ENCODE data around the gene C2orf76.

The C2orf76 gene

GRCh38 chr2:119259296-119259860 is 107.3 kb downstream of the C2orf76 start:
- H3K4me2 ChIP-seq (ENCODE audit: low read depth, low read length, poor library complexity, severe bottlenecking), result no peak overlapping the region

GRCh38 chr2:119257198-119257597 is 109.4 kb downstream of the C2orf76 start:
- H3K4me3 ChIP-seq (ENCODE audit: insufficient read depth, low read length, poor library complexity, severe bottlenecking), result no peak overlapping the region
- H4K20me1 ChIP-seq (ENCODE audit: low read depth, low read length), result no peaks in the 10 kb centered on the region
- no peaks in the 10 kb centered on the region for H3K9me3 ChIP-seq (ENCODE audit: insufficient read depth, low read length)
- H2AFZ ChIP-seq (ENCODE audit: low read depth, low read length, severe bottlenecking), result no peak overlapping the region
- H3K4me2 ChIP-seq (ENCODE audit: low read depth, low read length, poor library complexity, severe bottlenecking), result no peak overlapping the region
- no peaks in the 10 kb centered on the region for H3K79me2 ChIP-seq (ENCODE audit: insufficient read depth, low read length)
- TF ChIP-seq CTCF (IDR thresholded peaks at IDR 0.05; ENCODE audit: insufficient read depth, low read length, poor library complexity, severe bottlenecking) (no peak), EZH2phosphoT487 (conservative IDR thresholded peaks at IDR 0.05; ENCODE audit: low read length) (no peak)
- H3F3A ChIP-seq (ENCODE audit: insufficient read depth), result no peaks in the 10 kb centered on the region
- H3K27me3 ChIP-seq (ENCODE audit: low read length), result no peaks in the 10 kb centered on the region
- H3K9ac ChIP-seq (ENCODE audit: low read length), result no peak overlapping the region
- no peak overlapping the region for H3K27ac ChIP-seq (ENCODE audit: low read depth, low read length)
- no peaks in the 10 kb centered on the region for H3K9me2 ChIP-seq (replicated peaks; ENCODE audit: insufficient read depth, low read length)
- H3K36me3 ChIP-seq (ENCODE audit: low read length), result no peaks in the 10 kb centered on the region

More at GRCh38 chr2:119259296-119259860, 107.3 kb downstream of the C2orf76 start:
- no peaks in the 10 kb centered on the region for H3K79me2 ChIP-seq (ENCODE audit: insufficient read depth, low read length)
- no peak overlapping the region for H3K9ac ChIP-seq (ENCODE audit: low read length)
- H3K27me3 ChIP-seq (ENCODE audit: low read length), result no peaks in the 10 kb centered on the region
- H3K27ac ChIP-seq (ENCODE audit: low read depth, low read length), result no peak overlapping the region
- H3K4me3 ChIP-seq (ENCODE audit: insufficient read depth, low read length, poor library complexity, severe bottlenecking), result no peak overlapping the region
- TF ChIP-seq EZH2phosphoT487 (conservative IDR thresholded peaks at IDR 0.05; ENCODE audit: low read length) (no peak), CTCF (IDR thresholded peaks at IDR 0.05; ENCODE audit: insufficient read depth, low read length, poor library complexity, severe bottlenecking) (no peak)
- no peak overlapping the region for H2AFZ ChIP-seq (ENCODE audit: low read depth, low read length, severe bottlenecking)
- H3K9me3 ChIP-seq (ENCODE audit: insufficient read depth, low read length), result no peaks in the 10 kb centered on the region
- no peaks in the 10 kb centered on the region for H3K9me2 ChIP-seq (replicated peaks; ENCODE audit: insufficient read depth, low read length)
- no peaks in the 10 kb centered on the region for H4K20me1 ChIP-seq (ENCODE audit: low read depth, low read length)
- H3K36me3 ChIP-seq (ENCODE audit: low read length), result no peaks in the 10 kb centered on the region
- no peaks in the 10 kb centered on the region for H3F3A ChIP-seq (ENCODE audit: insufficient read depth)

GRCh38 chr2:119256582-119256921 is 110.1 kb downstream of the C2orf76 start:
- Histone ChIP-seq H3K9ac (ENCODE audit: low read length) (no peak overlapping the region), H3K9me3 (ENCODE audit: insufficient read depth, low read length) (no peaks in the 10 kb centered on the region), H2AFZ (ENCODE audit: low read depth, low read length, severe bottlenecking) (no peak overlapping the region), H3K27ac (ENCODE audit: low read depth, low read length) (no peak overlapping the region), H3K36me3 (ENCODE audit: low read length) (no peaks in the 10 kb centered on the region), H3K27me3 (ENCODE audit: low read length) (no peaks in the 10 kb centered on the region), H3K4me3 (ENCODE audit: insufficient read depth, low read length, poor library complexity, severe bottlenecking) (no peak overlapping the region), H3K79me2 (ENCODE audit: insufficient read depth, low read length) (no peaks in the 10 kb centered on the region), H3F3A (ENCODE audit: insufficient read depth) (no peaks in the 10 kb centered on the region), H4K20me1 (ENCODE audit: low read depth, low read length) (no peaks in the 10 kb centered on the region), H3K4me2 (ENCODE audit: low read depth, low read length, poor library complexity, severe bottlenecking) (no peak overlapping the region), H3K9me2 (replicated peaks; ENCODE audit: insufficient read depth, low read length) (no peaks in the 10 kb centered on the region)
- TF ChIP-seq CTCF (IDR thresholded peaks at IDR 0.05; ENCODE audit: insufficient read depth, low read length, poor library complexity, severe bottlenecking) (no peak), EZH2phosphoT487 (conservative IDR thresholded peaks at IDR 0.05; ENCODE audit: low read length) (no peak)

All from SU-DHL-6 (cell line).